ENCODE results near the gene TYK2.

DNA sequence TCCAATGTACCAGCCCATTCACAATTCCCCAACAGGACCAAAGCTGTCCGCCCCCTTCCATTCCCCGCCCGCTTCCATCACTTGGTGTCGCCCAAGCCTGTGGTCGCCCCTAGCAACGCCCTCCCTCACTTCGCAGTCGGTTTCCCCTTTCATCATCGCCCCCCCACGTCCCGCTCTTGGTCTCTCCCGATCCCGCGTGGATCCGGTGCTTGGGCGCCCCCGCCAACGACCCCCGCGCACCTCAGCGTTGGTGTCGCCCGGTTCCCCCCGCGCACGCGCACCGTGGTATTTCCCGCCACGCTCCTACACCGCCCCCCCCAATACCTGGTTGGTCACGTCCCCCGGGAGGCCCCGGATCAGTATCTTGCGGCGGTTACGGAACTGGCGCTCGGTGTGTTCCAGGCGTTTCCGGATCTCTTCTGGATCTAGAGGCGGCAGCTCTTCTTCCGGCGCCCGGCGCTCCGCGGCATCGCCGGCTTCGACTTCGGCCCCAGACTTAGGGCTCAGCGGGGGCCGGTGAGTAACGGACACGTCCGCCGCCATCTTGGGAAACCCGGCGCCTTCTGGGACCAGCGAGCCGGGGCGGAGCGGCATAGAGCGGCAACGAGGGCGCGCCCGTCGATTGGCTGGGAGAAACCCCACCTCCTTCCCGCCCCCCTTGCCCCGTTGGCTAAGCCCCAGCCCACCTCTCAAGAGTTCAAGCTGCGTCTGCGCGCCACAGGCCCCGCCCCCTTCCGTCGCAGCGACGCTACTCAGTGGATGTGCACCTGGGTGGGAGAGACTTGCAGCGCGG lies 47.2 kb downstream of the TYK2 start, which contains the start of gene RAVER1:
- TF ChIP-seq, protein P1, sequence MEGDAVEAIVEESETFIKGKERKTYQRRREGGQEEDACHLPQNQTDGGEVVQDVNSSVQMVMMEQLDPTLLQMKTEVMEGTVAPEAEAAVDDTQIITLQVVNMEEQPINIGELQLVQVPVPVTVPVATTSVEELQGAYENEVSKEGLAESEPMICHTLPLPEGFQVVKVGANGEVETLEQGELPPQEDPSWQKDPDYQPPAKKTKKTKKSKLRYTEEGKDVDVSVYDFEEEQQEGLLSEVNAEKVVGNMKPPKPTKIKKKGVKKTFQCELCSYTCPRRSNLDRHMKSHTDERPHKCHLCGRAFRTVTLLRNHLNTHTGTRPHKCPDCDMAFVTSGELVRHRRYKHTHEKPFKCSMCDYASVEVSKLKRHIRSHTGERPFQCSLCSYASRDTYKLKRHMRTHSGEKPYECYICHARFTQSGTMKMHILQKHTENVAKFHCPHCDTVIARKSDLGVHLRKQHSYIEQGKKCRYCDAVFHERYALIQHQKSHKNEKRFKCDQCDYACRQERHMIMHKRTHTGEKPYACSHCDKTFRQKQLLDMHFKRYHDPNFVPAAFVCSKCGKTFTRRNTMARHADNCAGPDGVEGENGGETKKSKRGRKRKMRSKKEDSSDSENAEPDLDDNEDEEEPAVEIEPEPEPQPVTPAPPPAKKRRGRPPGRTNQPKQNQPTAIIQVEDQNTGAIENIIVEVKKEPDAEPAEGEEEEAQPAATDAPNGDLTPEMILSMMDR (IDR thresholded peaks at IDR 0.05): no peak
- no peak for TF ChIP-seq EP300 (IDR thresholded peaks at IDR 0.05)

All from ovary (tissue), 3 donors.